ENCODE results near the gene HBE1. TPM values are rescaled to one million over a fixed set of nuclear protein-coding genes. Genes with fewer than 3 reads are reported as not detected.

Gene HBE1
- polyA plus RNA-seq, 3 donors = not detected

GRCh38 chr11:5225480-5225871 lies 44.3 kb downstream of the HBE1 start:
- intact Hi-C loops (cut with micrococcal nuclease) = no loop called here
- no peaks in the 10 kb centered on the region for H3K36me3 Mint-ChIP-seq

GRCh38 chr11:5224538-5225479 lies 44.9 kb downstream of the HBE1 start:
- no CpG with 5 or more reads among the region's 6 CpGs for WGBS (ENCODE audit: insufficient coverage)

More at GRCh38 chr11:5225480-5225871, 44.3 kb downstream of the HBE1 start:
- H3K4me3 ChIP-seq (replicated peaks in 1 of 3; ENCODE audit: low read depth in 2 of 3, low read length in 3 of 3) = no peak overlapping the region
- H3K27me3 ChIP-seq (ENCODE audit: control insufficient read depth in 2 of 2, insufficient read depth in 2 of 2, low read length in 2 of 2) = no peaks in the 10 kb centered on the region
- no peaks in the 10 kb centered on the region for H4K20me1 ChIP-seq (ENCODE audit: insufficient read depth, low read length)
- no peak overlapping the region for H3K9ac ChIP-seq (ENCODE audit: insufficient read depth, low read length, poor library complexity, severe bottlenecking)
- Mint-ChIP-seq H3K4me3 (no peak overlapping the region), H3K27me3 (ENCODE audit: low read depth in 3 of 3) (peaks cover 0 to 2% (median 0%) of the 10 kb centered on the region in 3 donors), H3K9me3 (peaks cover 3 to 12% (median 7%) of the 10 kb centered on the region in 7 donors), H3K27ac (no peak overlapping the region), H3K4me1 (no peaks in the 10 kb centered on the region)
- no peak overlapping the region for H3K4me2 ChIP-seq (replicated peaks; ENCODE audit: extremely low read depth, low read length, poor library complexity, severe bottlenecking)
- WGBS (ENCODE audit: insufficient coverage) = no CpG with 5 or more reads among the region's 2 CpGs
- no peaks in the 10 kb centered on the region for H3K4me1 ChIP-seq (ENCODE audit: control insufficient read depth in 1 of 2, insufficient read depth in 2 of 2, low read length in 2 of 2)
- no peaks in the 10 kb centered on the region for H3K9me3 ChIP-seq (replicated peaks in 1 of 2; ENCODE audit: control insufficient read depth in 1 of 2, insufficient read depth in 1 of 2, low read length in 2 of 2)
- H3K36me3 ChIP-seq (replicated peaks in 1 of 2; ENCODE audit: control insufficient read depth in 1 of 2, insufficient read depth in 2 of 2, low read length in 2 of 2) = no peaks in the 10 kb centered on the region
- no peak for DNase-seq
- H2AFZ ChIP-seq (ENCODE audit: insufficient read depth, low read depth, low read length, poor library complexity, severe bottlenecking) = no peak overlapping the region
- H3K79me2 ChIP-seq (ENCODE audit: insufficient read depth, low read length) = no peaks in the 10 kb centered on the region
- no peak for TF ChIP-seq CTCF (IDR thresholded peaks at IDR 0.05)
- no peak overlapping the region for H3K27ac ChIP-seq (ENCODE audit: low read depth in 1 of 2, low read length in 2 of 2)

More at GRCh38 chr11:5224538-5225479, 44.9 kb downstream of the HBE1 start:
- H3K27me3 ChIP-seq (ENCODE audit: control insufficient read depth in 2 of 2, insufficient read depth in 2 of 2, low read length in 2 of 2) = no peaks in the 10 kb centered on the region
- peaks cover 0 to 2% (median 0%) of the 10 kb centered on the region in 3 donors for H3K27me3 Mint-ChIP-seq (ENCODE audit: low read depth in 3 of 3)
- H3K79me2 ChIP-seq (ENCODE audit: insufficient read depth, low read length) = no peaks in the 10 kb centered on the region
- H3K4me3 Mint-ChIP-seq = no peak overlapping the region
- H3K4me1 Mint-ChIP-seq = no peaks in the 10 kb centered on the region
- no peak overlapping the region for H3K27ac ChIP-seq (ENCODE audit: low read depth in 1 of 2, low read length in 2 of 2)
- no peaks in the 10 kb centered on the region for H4K20me1 ChIP-seq (ENCODE audit: insufficient read depth, low read length)
- no peak for TF ChIP-seq CTCF (IDR thresholded peaks at IDR 0.05)
- H3K9me3 Mint-ChIP-seq = peaks cover 3 to 12% (median 7%) of the 10 kb centered on the region in 7 donors
- H3K4me1 ChIP-seq (ENCODE audit: control insufficient read depth in 1 of 2, insufficient read depth in 2 of 2, low read length in 2 of 2) = no peaks in the 10 kb centered on the region
- H3K36me3 Mint-ChIP-seq = no peaks in the 10 kb centered on the region
- H3K4me3 ChIP-seq (replicated peaks in 1 of 3; ENCODE audit: low read depth in 2 of 3, low read length in 3 of 3) = no peak overlapping the region
- H3K27ac Mint-ChIP-seq = no peak overlapping the region
- intact Hi-C loops (cut with micrococcal nuclease) = no loop called here
- no peak overlapping the region for H3K9ac ChIP-seq (ENCODE audit: insufficient read depth, low read length, poor library complexity, severe bottlenecking)
- H2AFZ ChIP-seq (ENCODE audit: insufficient read depth, low read depth, low read length, poor library complexity, severe bottlenecking) = no peak overlapping the region
- H3K4me2 ChIP-seq (replicated peaks; ENCODE audit: extremely low read depth, low read length, poor library complexity, severe bottlenecking) = no peak overlapping the region
- H3K36me3 ChIP-seq (replicated peaks in 1 of 2; ENCODE audit: control insufficient read depth in 1 of 2, insufficient read depth in 2 of 2, low read length in 2 of 2) = no peaks in the 10 kb centered on the region
- DNase-seq = no peak
- no peaks in the 10 kb centered on the region for H3K9me3 ChIP-seq (replicated peaks in 1 of 2; ENCODE audit: control insufficient read depth in 1 of 2, insufficient read depth in 1 of 2, low read length in 2 of 2)
